Inflammatory macrophage (primary cell): ENCODE data around the gene DOK7.
A peak's percentile ranks its signal among the peaks of the same experiment; 100 is the strongest.

ENCODE experiments used
- DNase-seq, 2 donors: peaks; one replicate each; pipeline ENCODE4 v3.0.0-alpha.2; 2020 to 2022

DOK7 gene

GRCh38 chr4:3489451-3489962, 26.4 kb downstream of the DOK7 start:
- DNase-seq: no peak

DNA sequence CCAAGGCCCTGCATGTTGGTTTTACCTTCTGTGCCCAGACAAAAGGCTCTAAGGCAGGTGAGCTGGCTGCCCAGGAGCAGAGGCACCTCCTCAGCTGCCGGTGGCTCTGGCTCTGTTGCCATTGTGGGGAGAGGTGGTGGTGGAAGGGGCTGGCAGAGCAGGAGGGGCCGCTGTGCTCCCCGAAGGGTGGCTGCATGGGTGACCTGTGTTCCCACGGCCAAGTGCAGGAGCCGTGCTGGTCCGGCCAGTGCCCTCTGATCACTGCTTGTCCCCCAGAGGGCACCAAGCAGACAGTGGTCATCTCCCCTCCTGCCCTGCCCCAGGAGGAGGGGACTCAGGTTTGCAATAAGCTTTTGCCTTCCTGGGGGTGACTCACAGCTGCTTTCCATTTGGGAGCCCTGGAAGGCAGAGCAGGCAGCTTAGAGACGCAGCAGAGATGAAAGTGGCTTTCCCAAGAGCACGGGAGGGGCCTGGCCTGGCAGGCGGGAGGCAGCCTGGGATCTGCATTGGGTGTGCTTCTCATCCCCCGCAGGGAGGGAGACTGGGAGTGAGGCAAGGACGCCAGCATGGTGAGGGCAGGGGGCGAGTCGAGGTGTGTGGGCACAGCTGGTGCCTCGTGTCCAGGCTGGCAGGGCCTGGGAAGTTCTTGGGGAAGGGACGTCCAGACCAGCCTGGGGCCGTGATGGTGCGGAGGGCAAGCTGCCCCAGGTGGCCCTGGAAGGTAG, 28.7 kb downstream of the DOK7 start:
- no peak for DNase-seq

GRCh38 chr4:3492741-3493719, 29.9 kb downstream of the DOK7 start:
- no peak for DNase-seq

- DNase-seq: no peak
Measured at GRCh38 chr4:3493720-3494461, 30.8 kb downstream of the DOK7 start.

DNA sequence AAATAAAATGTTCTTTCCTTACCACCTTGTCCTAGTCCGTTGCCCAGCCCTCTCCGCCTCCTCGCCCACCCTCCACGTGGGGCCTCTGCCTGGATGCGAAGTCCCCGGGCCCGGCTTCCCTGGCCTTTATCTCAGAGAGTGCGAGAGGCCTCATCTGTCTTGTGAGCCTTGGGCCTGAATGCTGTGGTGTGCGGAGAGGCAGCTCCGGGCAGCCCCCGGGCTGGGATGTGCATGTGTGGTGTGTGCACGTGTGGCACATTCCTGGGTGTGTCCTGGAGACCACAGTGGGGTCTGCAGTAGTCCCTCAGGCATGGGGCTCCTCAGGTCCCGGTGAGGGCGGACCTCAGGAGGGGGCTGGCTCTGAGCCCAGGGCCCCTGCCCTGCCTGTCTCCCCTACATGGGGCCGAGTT, 31.4 kb downstream of the DOK7 start:
- DNase-seq: no peak

- no peak for DNase-seq
Measured at GRCh38 chr4:3495204-3495975, 32.3 kb downstream of the DOK7 start.

DNA sequence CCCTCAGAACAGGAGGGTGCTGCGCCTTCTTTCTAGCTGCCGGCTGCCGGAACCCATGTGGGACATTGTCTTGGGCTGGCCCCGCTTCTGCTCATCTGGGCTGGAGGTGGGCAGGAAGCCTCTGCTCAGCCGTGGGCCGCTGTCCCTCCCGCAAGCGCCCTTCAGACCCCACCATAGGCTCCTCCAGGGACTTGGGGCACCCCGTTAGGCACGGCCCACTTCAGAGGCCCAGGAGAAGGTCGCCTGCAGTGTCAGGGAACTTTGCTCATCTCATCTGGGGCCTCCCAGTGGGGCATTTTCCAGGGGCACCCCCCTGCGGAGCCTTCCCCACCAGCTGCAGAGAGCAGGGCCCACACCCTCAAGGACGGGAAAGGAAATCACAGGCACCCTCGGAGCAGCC, 32.9 kb downstream of the DOK7 start:
- no peak for DNase-seq

GRCh38 chr4:3497095-3497494, 34.0 kb downstream of the DOK7 start:
- DNase-seq: no peak

- DNase-seq: no peak
Measured at GRCh38 chr4:3497523-3498389, 34.6 kb downstream of the DOK7 start.

GRCh38 chr4:3498407-3498806, 35.3 kb downstream of the DOK7 start:
- no peak for DNase-seq

- DNase-seq: no peak
Measured at GRCh38 chr4:3498901-3499510, 35.9 kb downstream of the DOK7 start.

DNA sequence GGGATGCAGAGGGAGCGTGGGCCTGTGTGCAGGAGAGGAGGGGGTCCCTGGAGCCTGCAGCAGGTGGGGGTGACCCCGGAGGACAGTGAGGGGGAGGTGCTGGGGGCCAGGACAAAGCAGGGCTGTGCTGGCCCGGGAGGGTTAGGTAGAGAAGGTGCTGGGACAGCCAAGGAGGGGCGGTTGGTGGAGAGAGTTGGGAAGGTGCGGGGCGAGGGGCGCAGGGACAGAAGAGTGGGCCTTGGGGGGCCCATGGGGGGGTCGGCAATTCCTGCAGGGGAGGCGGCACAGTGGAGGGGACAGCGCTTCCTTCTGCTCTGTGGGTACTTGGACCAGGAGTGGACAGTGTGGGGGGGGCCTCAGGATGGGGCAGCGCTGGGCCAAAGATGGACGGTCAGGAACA, 36.6 kb downstream of the DOK7 start:
- DNase-seq: no peak

DNA sequence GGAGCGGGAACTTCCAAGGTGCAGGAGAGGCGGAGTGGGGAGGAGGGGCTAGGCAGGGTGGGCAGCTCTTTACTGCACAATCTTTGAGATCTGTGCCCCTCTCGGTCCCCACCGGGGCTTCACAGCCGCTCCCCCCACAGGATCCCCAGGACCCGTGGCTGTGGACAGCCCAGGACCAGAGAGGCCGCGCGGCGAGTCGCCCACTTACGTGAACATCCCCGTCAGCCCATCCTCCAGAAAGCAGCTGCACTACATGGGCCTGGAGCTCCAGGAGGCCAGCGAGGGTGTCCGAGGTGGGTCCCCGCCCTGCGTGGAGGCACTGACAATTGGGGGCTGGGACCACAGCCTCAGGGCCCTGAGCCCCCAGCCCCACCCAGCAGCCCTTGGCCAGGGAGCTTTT, 37.0 kb downstream of the DOK7 start:
- no peak for DNase-seq

- no peak for DNase-seq
Measured at GRCh38 chr4:3500634-3501101, 37.6 kb downstream of the DOK7 start.

DNA sequence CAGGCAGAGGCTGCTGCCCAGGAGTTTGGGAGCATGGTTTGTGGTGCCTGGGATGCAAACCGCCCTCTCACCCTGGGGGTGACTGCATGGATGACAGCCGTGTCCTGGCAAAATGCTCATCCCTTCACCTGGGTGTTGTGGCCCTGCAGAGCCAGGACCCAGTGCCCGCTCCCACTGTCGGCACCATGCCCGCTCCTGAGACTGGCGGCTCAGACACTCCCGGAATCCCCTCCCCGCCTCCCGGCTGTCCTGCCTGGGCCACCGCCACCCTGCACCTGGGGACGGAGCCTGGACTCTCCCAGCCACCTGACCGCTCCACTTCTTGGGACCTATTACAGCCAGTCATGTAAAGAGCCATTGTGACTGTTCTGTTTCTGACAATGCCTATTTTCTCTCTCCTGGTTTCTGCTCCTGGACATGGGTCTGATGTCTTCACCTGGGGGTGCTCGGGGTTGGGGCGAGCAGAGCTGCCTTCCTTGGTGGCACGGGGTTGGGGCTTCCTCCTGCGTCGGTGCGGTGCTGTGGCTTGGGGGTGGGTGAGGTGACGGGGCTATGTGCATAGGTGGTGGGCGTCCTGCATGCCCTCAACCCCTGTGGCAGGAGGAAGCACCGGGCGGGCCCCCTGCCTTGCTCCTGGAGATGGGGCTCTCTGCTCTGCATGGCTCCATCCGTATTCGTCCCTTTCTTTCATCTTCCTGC, 38.2 kb downstream of the DOK7 start:
- DNase-seq: no peak

DNA sequence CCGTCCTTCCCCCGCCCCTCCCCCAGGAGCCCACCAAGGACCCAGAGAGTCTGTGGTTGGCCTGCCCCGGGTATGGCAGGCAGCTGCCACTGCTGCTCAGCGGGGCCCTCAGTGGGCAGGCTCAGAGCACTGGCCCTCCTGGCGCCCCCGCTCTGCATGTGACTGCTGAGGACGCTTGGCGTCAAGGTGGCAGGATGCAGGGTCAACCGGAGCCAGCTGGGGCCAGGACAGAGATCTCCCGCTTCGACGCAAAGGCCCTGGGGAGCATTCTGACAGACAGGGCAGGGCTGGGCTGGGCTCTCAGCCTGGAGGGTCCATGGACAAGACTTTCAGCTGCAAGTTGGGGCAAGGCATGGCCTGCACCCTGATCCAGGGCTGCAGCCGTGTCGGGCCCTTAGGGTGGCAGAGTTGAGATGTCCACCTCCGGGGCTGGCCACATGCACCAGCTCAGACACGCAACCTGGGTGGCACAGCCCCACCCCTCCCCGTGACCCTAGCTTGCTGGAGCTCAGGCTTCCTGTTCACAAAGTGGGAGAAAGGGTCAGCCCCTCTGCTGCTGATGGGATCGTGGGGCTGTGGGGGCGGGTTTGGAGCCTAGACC, 38.8 kb downstream of the DOK7 start:
- peak; percentile 18 to 22 for DNase-seq

DNA sequence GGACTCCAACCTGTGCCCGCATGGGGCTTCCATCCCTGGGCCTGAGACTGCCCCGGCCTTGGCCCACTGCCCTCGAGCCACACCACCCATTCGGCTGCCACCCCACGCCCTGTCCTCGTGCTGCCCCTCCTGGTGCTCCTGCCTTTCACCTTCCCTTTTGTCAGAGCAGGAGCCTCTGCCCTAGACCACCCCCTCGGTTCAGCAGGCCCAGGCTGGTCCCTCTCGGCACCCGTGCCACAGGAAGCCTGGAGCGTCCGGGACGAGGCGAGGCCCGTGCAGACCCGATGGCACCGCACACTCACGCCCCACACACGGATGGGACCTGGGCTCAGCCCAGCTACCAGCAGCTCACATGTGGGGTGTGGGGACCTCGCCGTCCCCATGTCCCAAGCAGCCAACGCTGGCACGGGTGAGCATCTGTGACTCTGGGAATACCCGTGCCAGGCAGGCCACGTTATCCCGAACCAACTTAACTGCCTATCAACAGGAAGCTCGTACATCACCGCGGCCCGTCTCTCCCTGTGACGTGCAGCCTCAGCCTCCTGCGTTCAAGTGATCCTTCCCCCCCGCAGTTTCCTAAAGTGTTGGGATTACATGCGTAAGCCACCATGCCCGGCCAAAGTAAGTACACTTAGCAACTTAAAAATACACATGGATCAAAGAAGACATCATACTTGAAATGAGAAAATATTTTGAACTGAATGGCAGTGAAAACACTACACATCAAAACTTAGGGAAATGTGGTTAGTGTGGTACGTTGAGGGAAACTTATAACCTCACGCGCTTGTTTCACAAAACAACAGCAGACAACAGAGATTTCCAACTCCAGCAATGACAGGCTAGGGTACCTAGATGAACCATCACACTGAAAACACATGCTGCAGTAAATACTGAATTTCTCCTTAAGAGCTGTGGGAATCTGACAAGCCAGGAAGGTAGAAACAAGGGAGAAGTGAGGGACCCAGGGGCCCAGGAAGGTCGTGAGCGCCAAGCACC, 40.1 kb downstream of the DOK7 start:
- no peak for DNase-seq

- no peak for DNase-seq
Measured at GRCh38 chr4:3505231-3505630, 42.1 kb downstream of the DOK7 start.
